HG03520 (cell line): ENCODE data around the gene ATF6.

Source experiments
- ATAC-seq: cut with Tn5 transposase; IDR thresholded peaks from one replicate; pipeline ENCODE4 v1.9.1; 2021; ENCODE audit warnings: mild to moderate bottlenecking, moderate library complexity; ENCODE audit not compliant: unreplicated experiment

ATF6 gene

GRCh38 chr1:161989786-161990185, 223.7 kb downstream of the ATF6 start:
- ATAC-seq, result no peak

GRCh38 chr1:161993576-161993975, 227.5 kb downstream of the ATF6 start:
- no peak for ATAC-seq

- no peak for ATAC-seq
Observed at GRCh38 chr1:161994175-161994668, 228.1 kb downstream of the ATF6 start.

GRCh38 chr1:161997152-161997551, 231.0 kb downstream of the ATF6 start:
- no peak for ATAC-seq

DNA sequence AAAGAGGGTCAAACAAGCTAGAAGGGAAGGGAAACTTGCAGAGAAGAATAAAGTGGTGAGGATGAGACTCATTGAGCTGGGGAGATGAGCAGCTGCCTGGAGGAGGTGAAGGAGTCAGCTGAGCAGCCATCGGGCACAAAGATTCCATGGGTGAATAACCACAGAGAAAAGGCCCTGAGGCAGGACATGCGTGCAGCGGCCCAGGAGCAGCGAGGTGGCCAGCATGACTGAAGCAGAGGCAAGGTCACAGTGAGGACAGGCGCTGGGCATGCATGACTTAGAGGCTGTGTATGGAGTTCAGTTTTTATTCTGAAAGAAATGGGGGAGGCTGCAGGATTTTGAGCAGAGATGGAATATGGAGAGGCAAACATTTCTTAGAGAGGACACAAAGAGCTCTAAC, 232.7 kb downstream of the ATF6 start:
- ATAC-seq, result no peak

- no peak for ATAC-seq
Observed at GRCh38 chr1:161999301-162000052, 233.4 kb downstream of the ATF6 start.

- no peak for ATAC-seq
Observed at GRCh38 chr1:162000053-162000420, 233.9 kb downstream of the ATF6 start.

- no peak for ATAC-seq
Observed at GRCh38 chr1:162003061-162003829, 237.1 kb downstream of the ATF6 start.

DNA sequence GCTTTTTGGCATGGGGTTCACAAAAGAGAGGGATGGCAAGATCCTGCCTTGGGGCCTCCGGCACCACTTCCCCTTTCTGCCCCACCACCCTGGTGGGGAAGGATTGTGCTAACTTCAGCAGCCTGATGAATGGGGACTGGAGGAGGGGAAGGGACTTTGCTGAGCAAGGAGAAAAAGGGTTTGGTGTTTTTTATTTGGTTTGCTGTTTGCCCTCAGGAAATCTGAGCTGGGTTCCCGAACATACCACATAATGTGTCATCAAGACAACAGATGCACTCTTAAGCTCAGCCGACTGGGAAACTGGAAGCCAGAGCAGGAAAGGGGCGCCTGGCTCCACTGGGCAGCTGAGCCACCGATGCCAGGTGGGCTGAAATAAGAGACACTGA, 237.7 kb downstream of the ATF6 start:
- no peak for ATAC-seq

GRCh38 chr1:162004441-162004950, 238.4 kb downstream of the ATF6 start:
- no peak for ATAC-seq

DNA sequence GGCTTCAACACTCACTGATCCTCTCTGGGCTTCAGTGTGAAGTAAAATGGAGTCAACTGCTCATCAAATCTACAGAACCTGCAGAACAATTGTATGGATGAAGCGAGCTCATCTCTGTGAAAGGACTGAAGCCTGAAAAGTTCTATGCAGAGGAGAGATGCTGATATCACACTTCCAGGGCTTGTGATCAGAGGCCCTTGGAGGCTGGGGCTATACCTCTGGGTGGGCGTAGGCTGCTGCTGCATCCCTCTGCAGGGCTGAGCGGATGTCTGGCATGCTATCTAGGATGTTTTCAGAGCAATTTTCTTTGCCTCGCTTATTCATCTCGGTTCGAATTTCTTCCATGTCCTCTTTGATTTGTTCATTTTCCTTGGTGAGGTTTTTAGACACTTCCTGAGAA, 240.0 kb downstream of the ATF6 start:
- ATAC-seq, result no peak

- no peak for ATAC-seq
Observed at GRCh38 chr1:162007466-162007865, 241.3 kb downstream of the ATF6 start.

DNA sequence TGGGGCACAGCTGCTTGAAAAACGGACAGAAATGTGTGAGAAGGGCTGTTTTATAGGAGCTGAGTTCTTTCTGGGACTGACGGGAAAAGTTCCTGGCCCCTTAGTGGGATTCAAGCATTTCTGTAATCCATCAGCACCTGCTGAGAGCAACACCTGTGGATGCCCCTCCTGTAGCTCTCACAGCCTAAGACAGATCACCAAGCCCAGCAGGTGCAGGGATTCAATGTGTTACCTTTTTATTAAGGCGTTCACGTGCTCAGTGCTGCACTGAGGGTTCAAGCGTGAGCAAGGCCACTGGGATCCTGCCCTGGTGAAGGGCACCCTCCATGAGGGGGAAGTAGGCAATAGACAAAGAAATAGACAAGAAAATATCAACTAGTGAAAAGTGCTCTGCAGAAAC, 242.7 kb downstream of the ATF6 start:
- ATAC-seq, result no peak

- ATAC-seq, result no peak
Observed at GRCh38 chr1:162009501-162010174, 243.5 kb downstream of the ATF6 start.

GRCh38 chr1:162010175-162010506, 244.0 kb downstream of the ATF6 start:
- no peak for ATAC-seq

DNA sequence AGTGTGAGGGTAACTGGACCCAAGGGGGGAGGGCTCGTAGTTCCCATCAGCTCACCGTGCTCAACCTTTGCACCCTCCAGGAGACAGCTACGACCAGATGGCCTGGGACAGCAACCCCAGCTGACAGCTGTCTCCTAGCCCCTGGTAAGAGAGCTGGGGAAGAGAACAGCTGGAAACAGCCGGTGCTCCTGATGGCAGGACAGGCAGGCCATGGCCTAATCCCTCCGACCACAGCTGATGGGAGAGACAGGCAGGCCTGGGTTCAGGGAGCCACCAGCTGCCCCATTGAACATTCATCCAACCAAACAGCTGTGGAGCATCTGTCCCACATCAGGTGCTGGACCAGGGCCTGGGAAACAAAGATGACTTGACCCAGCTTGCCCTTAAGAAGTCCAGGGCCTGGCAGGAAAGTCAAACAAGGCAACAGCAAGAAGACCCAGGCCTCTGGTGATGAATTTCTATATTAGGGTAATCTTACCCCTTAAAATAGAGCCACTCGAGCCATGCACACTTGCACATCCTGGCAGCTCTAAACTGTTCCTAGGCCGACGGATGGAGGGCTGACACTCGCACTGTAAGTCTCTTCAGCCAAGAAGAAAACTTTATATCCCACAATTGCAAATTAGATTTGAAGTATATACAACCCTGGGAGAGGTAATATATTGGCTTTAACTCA, 245.4 kb downstream of the ATF6 start:
- no peak for ATAC-seq

DNA sequence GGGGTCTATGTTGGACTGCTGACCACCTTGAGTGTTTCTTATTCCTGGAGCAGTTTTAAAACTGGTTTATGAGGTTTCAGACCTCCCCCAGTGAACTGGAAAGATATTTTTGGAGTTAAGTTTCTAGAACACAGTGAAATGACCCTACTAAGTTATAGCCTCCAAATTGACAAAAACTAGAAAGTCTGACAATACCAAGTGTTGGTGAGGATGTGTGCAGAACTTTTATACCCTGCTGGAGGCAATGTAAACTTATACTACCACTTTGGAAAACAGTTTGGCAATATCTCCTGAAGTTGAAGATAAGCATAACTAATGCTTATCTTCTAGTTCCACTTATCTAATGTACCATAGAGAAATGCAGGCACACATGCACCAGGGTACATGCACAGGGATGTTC, 247.2 kb downstream of the ATF6 start:
- no peak for ATAC-seq
